Loucy (cell line): ENCODE results near the gene FRMD4A.

Experiments
- H2AFZ ChIP-seq: fragments of 200-600 bp; sonication (generic); 2 replicates; pipeline ENCODE4 v1.6.0; 2016; ENCODE audit warnings: antibody characterized with exemption, mild to moderate bottlenecking, low read length, moderate library complexity
- H3F3A ChIP-seq: fragments of 200-600 bp; 2 replicates; pipeline ENCODE4 v1.6.0; 2016; ENCODE audit warnings: antibody characterized with exemption, low read depth, mild to moderate bottlenecking
- H3K27me3 ChIP-seq: fragments of 200-600 bp; sonication (generic); 2 replicates; pipeline ENCODE4 v1.6.1; 2014; ENCODE audit warnings: low read length, mild to moderate bottlenecking; ENCODE audit not compliant: insufficient read depth, poor library complexity, severe bottlenecking
- H3K36me3 ChIP-seq: fragments of 200-600 bp; sonication (generic); 2 replicates; pipeline ENCODE4 v1.6.1; 2016; ENCODE audit warnings: low read length; ENCODE audit not compliant: insufficient read depth
- H3K4me1 ChIP-seq: fragments of 200-600 bp; sonication (generic); 2 replicates; pipeline ENCODE4 v1.5.1; 2014; ENCODE audit warnings: low read length, mild to moderate bottlenecking; ENCODE audit not compliant: insufficient read depth, poor library complexity, severe bottlenecking
- H3K4me2 ChIP-seq: fragments of 200-600 bp; sonication (generic); 2 replicates; pipeline ENCODE4 v1.6.0; 2014; ENCODE audit warnings: antibody characterized with exemption, low read length, low read depth, mild to moderate bottlenecking; ENCODE audit not compliant: poor library complexity, severe bottlenecking
- H3K4me3 ChIP-seq: fragments of 200-600 bp; sonication (generic); 2 replicates; pipeline ENCODE4 v1.5.1; 2014; ENCODE audit warnings: low read length, mild to moderate bottlenecking, mixed read lengths; ENCODE audit not compliant: poor library complexity, severe bottlenecking
- H3K79me2 ChIP-seq: fragments of 200-600 bp; sonication (generic); 2 replicates; pipeline ENCODE4 v1.6.1; 2014; ENCODE audit warnings: low read length; ENCODE audit not compliant: insufficient read depth
- H3K9ac ChIP-seq: fragments of 200-600 bp; sonication (generic); 2 replicates; pipeline ENCODE4 v1.6.0; 2014; ENCODE audit warnings: mild to moderate bottlenecking, low read depth, low read length, moderate library complexity; ENCODE audit not compliant: poor library complexity, severe bottlenecking
- H3K9me2 ChIP-seq: fragments of 200-600 bp; sonication (generic); replicated peaks from 2 replicates; pipeline ENCODE4 v1.6.1; 2016; ENCODE audit warnings: low read depth, low read length, mixed read lengths
- H3K9me3 ChIP-seq: fragments of 200-600 bp; sonication (generic); 2 replicates; pipeline ENCODE4 v1.6.1; 2014; ENCODE audit warnings: mild to moderate bottlenecking, antibody characterized with exemption, low read length, low read depth; ENCODE audit not compliant: insufficient read depth
- H4K20me1 ChIP-seq: fragments of 200-600 bp; sonication (generic); 2 replicates; pipeline ENCODE4 v1.6.0; 2014; ENCODE audit warnings: antibody characterized with exemption, low read length, mild to moderate bottlenecking; ENCODE audit not compliant: insufficient read depth, poor library complexity, severe bottlenecking
- CTCF ChIP-seq: fragments of 200-600 bp; sonication (generic); conservative IDR thresholded peaks from 2 replicates; pipeline ENCODE4 v1.5.1; 2014; ENCODE audit warnings: mild to moderate bottlenecking, antibody characterized with exemption, low read length
- EZH2phosphoT487 ChIP-seq: fragments of 200-600 bp; IDR thresholded peaks from 2 replicates; pipeline ENCODE4 v1.6.1; 2018; ENCODE audit warnings: antibody characterized with exemption, mild to moderate bottlenecking, moderate library complexity, borderline replicate concordance

The FRMD4A gene

GRCh38 chr10:13633689-13634088 is 697.0 kb downstream of the FRMD4A start:
- Histone ChIP-seq H3K27me3 (no peaks in the 10 kb centered on the region), H3K4me3 (no peak overlapping the region), H2AFZ (no peak overlapping the region), H3F3A (no peaks in the 10 kb centered on the region), H3K36me3 (peaks cover 12% of the 10 kb centered on the region; the same call in 1 of the 2 replicates), H4K20me1 (no peaks in the 10 kb centered on the region), H3K9ac (no peak overlapping the region), H3K9me2 (no peaks in the 10 kb centered on the region), H3K79me2 (no peaks in the 10 kb centered on the region), H3K4me2 (no peak overlapping the region), H3K9me3 (no peaks in the 10 kb centered on the region), H3K4me1 (no peaks in the 10 kb centered on the region)
- no peak for TF ChIP-seq EZH2phosphoT487

GRCh38 chr10:13632884-13633440 is 697.8 kb downstream of the FRMD4A start:
- Histone ChIP-seq H4K20me1 (no peaks in the 10 kb centered on the region), H3F3A (no peaks in the 10 kb centered on the region), H3K79me2 (no peaks in the 10 kb centered on the region), H3K4me1 (no peaks in the 10 kb centered on the region), H3K4me2 (no peak overlapping the region), H3K9me2 (no peaks in the 10 kb centered on the region), H3K9me3 (no peaks in the 10 kb centered on the region), H3K36me3 (peaks cover 14% of the 10 kb centered on the region; the same call in 1 of the 2 replicates), H3K4me3 (no peak overlapping the region), H3K27me3 (no peaks in the 10 kb centered on the region), H3K9ac (no peak overlapping the region), H2AFZ (no peak overlapping the region)
- no peak for TF ChIP-seq CTCF
- no peak for TF ChIP-seq EZH2phosphoT487

GRCh38 chr10:13632440-13632839 is 698.3 kb downstream of the FRMD4A start:
- peaks cover 20% of the 10 kb centered on the region; the same call in 1 of the 2 replicates for H3K36me3 ChIP-seq
- H3K79me2 ChIP-seq, result no peaks in the 10 kb centered on the region
- no peaks in the 10 kb centered on the region for H3K9me3 ChIP-seq
- no peaks in the 10 kb centered on the region for H4K20me1 ChIP-seq
- H3F3A ChIP-seq, result no peaks in the 10 kb centered on the region
- H3K27me3 ChIP-seq, result no peaks in the 10 kb centered on the region
- no peaks in the 10 kb centered on the region for H3K4me1 ChIP-seq
- no peak overlapping the region for H2AFZ ChIP-seq
- H3K4me3 ChIP-seq, result no peak overlapping the region
- no peak overlapping the region for H3K4me2 ChIP-seq
- TF ChIP-seq CTCF, result no peak
- no peak for TF ChIP-seq EZH2phosphoT487
- H3K9me2 ChIP-seq, result no peaks in the 10 kb centered on the region
- H3K9ac ChIP-seq, result no peak overlapping the region

GRCh38 chr10:13631594-13631993 is 699.1 kb downstream of the FRMD4A start:
- H3K9me3 ChIP-seq, result no peaks in the 10 kb centered on the region
- H3K27me3 ChIP-seq, result no peaks in the 10 kb centered on the region
- H3F3A ChIP-seq, result no peaks in the 10 kb centered on the region
- H4K20me1 ChIP-seq, result no peaks in the 10 kb centered on the region
- H3K4me2 ChIP-seq, result no peak overlapping the region
- H3K79me2 ChIP-seq, result no peaks in the 10 kb centered on the region
- H3K9ac ChIP-seq, result no peak overlapping the region
- H3K36me3 ChIP-seq, result peaks cover 21% of the 10 kb centered on the region; the same call in 1 of the 2 replicates
- H3K9me2 ChIP-seq, result no peaks in the 10 kb centered on the region
- no peak overlapping the region for H3K4me3 ChIP-seq
- no peaks in the 10 kb centered on the region for H3K4me1 ChIP-seq
- no peak overlapping the region for H2AFZ ChIP-seq
- no peak for TF ChIP-seq EZH2phosphoT487
- no peak for TF ChIP-seq CTCF
